Measurements from ENCODE around the gene ANO3. TPM values are rescaled to one million over a fixed set of nuclear protein-coding genes. Genes with fewer than 3 reads are reported as not detected.
"Not testable (repeated sequence)": the region's sequence is repeated elsewhere in the genome, so short reads cannot be mapped to it uniquely, and the experiment has no call there.

Gene ANO3
- total RNA-seq, 1 donor from 2014 or later = 0.30 TPM

GRCh38 chr11:26578998-26579661 lies 247.2 kb downstream of the ANO3 start:
- DNase-seq = no peak

GRCh38 chr11:26579683-26580082 lies 247.8 kb downstream of the ANO3 start:
- DNase-seq = no peak

DNA sequence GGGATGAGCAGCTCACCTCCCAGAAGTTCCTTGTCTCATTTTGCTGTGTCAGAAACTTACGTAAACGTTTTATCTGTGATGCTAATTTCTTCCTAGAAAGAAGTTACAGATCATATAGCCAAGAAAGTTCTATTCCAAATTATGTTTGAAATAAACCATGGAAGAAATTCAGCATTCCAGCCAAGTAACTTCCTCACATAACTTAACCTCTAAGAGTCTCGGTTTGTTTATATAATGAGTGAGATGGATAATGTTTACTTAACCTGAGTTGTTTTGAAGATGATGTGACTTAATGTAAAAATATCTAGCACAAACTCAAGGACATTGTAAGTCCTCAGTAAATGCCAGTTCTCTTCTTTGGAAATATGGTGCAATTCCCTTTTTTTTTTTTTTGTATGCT lies 249.0 kb downstream of the ANO3 start:
- no peak for DNase-seq

DNA sequence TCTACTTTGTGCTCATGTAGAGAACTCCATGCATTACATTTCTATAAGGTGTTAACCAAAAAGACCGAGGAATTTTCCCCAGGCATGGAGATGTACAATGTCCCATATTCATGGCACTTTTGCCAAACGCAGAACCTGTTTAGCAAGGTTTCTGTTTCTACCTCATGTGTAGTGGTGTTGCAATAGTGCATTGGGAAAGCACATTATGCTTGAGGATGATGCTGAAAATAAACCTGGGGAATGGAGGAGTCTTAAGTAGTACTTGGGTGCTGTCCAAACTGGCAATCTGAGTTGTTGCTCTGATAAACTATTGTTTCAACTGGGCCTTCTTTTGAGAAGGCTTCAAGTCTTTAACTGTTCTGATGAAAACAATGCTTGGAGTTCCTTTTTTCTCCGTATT lies 251.6 kb downstream of the ANO3 start:
- no peak for DNase-seq

- no peak for DNase-seq
Observed at GRCh38 chr11:26584818-26585217, 252.9 kb downstream of the ANO3 start.

- DNase-seq = no peak
Observed at GRCh38 chr11:26587073-26587472, 255.1 kb downstream of the ANO3 start.

GRCh38 chr11:26593691-26594090 lies 261.8 kb downstream of the ANO3 start:
- DNase-seq = no peak

- not testable (repeated sequence) for DNase-seq
Observed at GRCh38 chr11:26595207-26595865, 263.4 kb downstream of the ANO3 start.

DNA sequence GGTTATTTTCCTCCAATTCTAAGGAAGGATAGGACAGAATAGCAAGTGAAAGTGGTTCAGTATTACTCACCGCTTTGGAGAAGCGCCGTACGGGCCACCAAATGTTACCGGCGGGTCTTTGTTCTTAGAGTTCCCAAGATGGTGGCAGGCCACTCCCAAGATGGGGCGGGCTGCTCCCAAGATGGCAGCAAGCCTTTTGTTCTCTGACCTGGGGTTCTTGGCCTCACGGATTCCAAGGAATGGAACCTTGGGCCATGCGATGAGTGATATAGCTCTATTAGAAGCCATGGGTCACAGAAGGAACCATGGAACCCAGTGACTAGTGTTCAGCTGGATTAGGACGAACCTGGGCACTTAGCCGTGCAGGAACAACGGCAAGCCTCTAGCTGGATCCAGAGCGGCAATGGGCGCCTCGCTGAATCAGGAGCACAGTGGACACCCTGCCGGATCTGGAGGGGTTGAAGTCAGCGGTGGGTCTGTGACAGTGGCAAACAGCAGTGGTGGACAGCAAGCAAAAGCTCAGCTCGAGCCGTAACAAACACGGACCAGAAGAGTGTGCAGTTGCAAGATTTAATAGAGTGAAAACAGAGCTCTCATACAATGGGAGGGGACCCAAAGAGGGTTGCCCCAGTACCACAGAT lies 265.2 kb downstream of the ANO3 start:
- DNase-seq = not testable (repeated sequence)

- no peak for DNase-seq
Observed at GRCh38 chr11:26597899-26598298, 266.0 kb downstream of the ANO3 start.

- DNase-seq = no peak
Observed at GRCh38 chr11:26599425-26599824, 267.5 kb downstream of the ANO3 start.

DNA sequence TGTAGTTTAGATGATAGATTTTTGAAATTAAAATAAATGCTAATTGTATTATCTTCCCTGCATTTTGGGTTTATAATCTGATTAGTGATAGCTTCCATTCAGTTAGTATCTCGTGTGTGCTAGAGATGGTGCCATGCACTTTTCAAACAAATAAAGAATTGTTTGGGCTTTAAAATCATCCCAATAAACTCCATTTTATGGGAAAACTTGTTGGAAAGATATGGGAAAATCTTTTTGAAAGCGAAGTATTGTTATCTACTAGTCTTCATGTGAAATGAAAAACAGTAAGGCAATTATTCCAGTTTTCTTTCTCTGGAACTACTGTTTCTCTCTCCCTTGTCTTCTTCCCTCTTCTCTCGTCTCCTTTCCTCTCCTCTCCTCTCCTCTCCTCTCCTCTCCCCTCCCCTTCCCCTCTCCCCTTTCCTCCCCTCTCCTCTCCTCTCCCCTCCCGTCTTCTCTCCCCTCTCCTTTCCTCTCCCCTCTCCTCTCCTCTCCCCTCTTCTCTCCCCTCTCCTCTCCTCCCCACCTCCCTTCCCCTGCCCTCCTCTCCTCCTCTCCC lies 268.0 kb downstream of the ANO3 start:
- DNase-seq = no peak

- no peak for DNase-seq
Observed at GRCh38 chr11:26607725-26608506, 276.0 kb downstream of the ANO3 start.

DNA sequence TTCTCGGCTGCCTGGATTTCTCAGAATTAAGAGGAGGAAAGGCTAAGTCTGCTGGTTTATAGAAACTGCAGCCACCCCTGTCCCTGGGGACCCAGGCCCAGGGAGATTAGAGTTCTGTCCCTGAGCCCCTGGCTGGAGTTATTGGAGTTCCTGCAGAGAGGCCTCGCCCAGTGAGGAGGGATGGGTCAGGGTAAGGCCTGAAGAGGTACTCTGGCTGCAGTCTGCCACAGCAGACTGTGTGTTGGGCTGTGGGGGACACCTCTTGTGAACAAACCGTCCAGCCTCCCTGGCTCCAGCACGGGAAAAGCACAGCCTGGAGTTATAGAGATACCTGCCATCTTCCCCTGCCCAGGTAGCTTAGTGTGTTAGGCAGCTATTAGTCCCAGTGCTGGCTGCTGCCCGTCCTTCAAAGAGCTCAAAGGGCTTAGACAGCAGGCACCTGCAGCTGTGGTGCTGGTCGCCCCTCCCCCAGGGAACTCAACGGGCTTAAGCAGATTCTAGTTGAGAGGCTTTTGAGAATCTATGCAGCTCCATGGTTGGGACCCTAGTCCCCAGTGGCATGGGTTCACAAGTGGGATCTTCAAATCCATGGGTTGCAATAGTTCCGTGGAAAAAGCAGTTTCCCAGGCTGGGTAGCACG lies 276.7 kb downstream of the ANO3 start:
- DNase-seq = no peak

DNA sequence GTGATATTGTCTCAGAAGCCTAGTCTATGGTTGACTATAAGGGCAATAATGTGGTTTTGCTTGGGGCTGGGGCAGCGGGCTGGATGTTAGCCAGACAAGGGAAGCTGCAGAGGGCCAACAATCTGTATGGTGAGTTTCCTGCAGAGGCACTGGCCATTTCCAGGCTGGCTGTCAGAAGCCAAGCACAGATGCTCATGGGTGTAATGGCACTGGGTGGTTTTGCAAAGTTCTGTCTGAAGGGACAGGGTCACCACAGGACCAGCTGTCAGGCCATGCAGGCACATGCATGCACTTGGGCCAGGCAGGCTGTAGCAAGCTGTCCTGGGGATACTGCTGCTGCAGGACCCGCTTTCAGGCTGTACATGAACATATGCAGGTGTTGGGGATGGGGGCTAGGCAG lies 281.8 kb downstream of the ANO3 start:
- no peak for DNase-seq

GRCh38 chr11:26618441-26618840 lies 286.5 kb downstream of the ANO3 start:
- DNase-seq = no peak

DNA sequence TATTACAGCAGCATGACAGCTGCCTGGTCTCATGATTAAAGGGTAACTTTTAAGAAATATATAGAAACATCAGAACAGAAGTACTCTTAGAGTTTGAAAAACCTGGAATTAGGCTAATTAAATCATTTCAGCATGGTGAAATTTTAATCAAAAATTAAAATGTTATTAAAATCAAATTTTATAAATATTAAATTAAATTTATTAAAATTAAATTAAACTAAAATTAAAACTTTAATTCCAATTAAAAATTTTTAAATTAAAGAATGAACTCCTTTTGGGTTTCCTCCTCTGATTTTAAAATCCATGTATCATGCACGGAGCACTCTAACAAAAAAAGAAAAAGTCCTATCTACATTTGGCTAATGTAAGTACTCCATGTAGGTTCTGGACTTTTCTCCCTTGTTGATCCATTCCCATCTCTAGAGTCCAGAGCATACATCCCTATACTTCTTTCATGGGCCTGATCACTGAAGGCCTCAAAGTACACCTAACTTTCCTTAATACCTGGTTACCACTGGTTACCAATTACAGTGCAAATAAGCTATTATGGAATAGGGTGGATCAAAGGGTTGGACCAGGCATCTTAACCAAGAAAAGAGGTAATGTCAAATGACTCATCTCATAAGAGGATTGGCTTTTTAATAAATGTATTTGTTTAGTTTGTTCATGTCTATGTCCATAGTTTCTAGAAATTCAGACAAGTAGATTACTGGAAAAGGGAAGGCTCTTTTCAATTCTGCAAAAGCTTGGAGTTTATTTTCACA lies 288.5 kb downstream of the ANO3 start:
- DNase-seq = no peak

- no peak for DNase-seq
Observed at GRCh38 chr11:26621132-26621531, 289.2 kb downstream of the ANO3 start.

DNA sequence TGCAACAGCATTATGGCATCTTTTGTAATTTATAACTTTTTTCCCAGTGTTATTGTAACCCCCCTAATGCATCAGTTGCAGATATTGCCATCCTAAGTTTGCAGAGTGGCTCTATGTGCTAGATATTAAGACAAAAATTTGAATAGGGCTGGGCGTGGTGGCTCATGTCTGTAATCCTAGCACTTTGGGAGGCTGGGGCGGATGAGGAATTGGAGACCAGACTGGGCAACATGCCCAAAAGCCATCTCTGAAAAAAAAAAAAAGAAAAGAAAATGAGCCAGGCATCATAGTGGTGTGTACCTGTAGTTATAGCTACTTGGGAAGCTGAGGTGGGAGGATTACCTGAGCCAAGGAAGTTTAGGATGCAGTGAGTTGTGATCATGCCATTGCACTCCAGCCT lies 290.3 kb downstream of the ANO3 start:
- no peak for DNase-seq

GRCh38 chr11:26623076-26623659 lies 291.2 kb downstream of the ANO3 start:
- DNase-seq = no peak

DNA sequence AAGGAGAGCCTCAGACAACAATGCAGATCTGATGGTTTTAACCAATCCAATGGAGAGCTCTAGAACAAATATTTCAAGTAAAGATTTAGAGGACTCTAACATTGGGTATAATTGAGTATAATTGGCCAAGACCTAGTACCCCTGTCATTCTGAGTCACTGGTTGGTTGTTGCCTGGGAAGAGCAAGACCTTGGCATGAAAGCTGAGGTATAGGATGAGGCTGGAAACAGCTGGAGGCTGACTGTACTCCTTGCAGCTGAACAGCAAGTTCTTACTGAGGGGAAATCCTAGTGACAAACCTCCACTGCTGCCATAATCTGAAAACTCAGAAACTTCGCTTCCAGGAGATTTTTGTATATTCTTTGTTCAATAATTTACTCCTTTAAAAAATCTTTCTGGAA lies 294.4 kb downstream of the ANO3 start:
- no peak for DNase-seq
